Lower leg skin (tissue), 4 donors: Measurements from ENCODE around the gene GAL3ST1. TPM values are rescaled to one million over a fixed set of nuclear protein-coding genes. Genes with fewer than 3 reads are reported as not detected.
"Not testable (repeated sequence)": the region's sequence is repeated elsewhere in the genome, so short reads cannot be mapped to it uniquely, and the experiment has no call there.

Source experiments
- DNase-seq, 2 donors: peaks; one replicate each; pipeline ENCODE4 v3.0.0-alpha.2; 2019; ENCODE audit warnings: low spot score in 2 of 2
- H3K4me3 ChIP-seq: fragments of 200-600 bp; sonication (generic); 2 replicates; pipeline ENCODE4 v1.5.1; 2017; ENCODE audit warnings: mild to moderate bottlenecking, low read depth; ENCODE audit not compliant: poor library complexity, severe bottlenecking
- CTCF ChIP-seq, 3 donors: fragments of 450-650 bp; IDR thresholded peaks; one replicate each; pipeline ENCODE4 v1.5.1; 2016; ENCODE audit warnings: antibody characterized with exemption in 3 of 3, mild to moderate bottlenecking in 3 of 3, moderate library complexity in 2 of 3
- POLR2A ChIP-seq, 2 donors: fragments of 450-650 bp; IDR thresholded peaks; one replicate each; pipeline ENCODE4 v1.6.1; 2016 to 2017; ENCODE audit warnings: antibody characterized with exemption in 2 of 2, mild to moderate bottlenecking in 1 of 2, moderate library complexity in 1 of 2
- WGBS, 2 donors: methylation state at CpG; one replicate each; pipeline ENCODE4 v1.1.5; 2018; 5-methylcytosine and 5-hydroxymethylcytosine counted together
- intact Hi-C: fragments of 100-400 bp; cut with DNase I; formaldehyde crosslinking; loops from one replicate; pipeline ENCODE4 v1.15.0; 2023; ENCODE audit warnings: low total_unique reads
- total RNA-seq, 4 donors: library from RNA; depleted of rRNA; stranded (reverse); fragments of >200 nt; gene quantifications; one replicate each; pipeline ENCODE4 v1.1.0, GENCODE V29; 2016

Gene GAL3ST1
- total RNA-seq, 4 donors from 2014 or later, result 0.61 to 6.4 (median 1.9) TPM

- TF ChIP-seq CTCF (IDR thresholded peaks at IDR 0.05) (no peak), POLR2A (IDR thresholded peaks at IDR 0.05) (no peak)
- no peak for DNase-seq
- no peak overlapping the region for H3K4me3 ChIP-seq
- 0 to 57% methylated on average over 1 of the region's 1 CpG for whole genome bisulfite sequencing, 2 donors
- intact Hi-C loops, result no loop called here
These were observed 21.7 kb downstream of the GAL3ST1 start for GRCh38 chr22:30552719-30553118.

- H3K4me3 ChIP-seq, intact Hi-C loops, DNase-seq: not testable (repeated sequence)
- 94 to 96% methylated on average over 3 of the region's 3 CpGs for WGBS, 2 donors
These were observed 22.7 kb downstream of the GAL3ST1 start for GRCh38 chr22:30551813-30552212.

GRCh38 chr22:30547188-30547587, 27.3 kb downstream of the GAL3ST1 start:
- 83 to 90% methylated on average over 4 of the region's 4 CpGs for WGBS, 2 donors
- intact Hi-C loops, result no loop called here
- H3K4me3 ChIP-seq, result no peak overlapping the region
- TF ChIP-seq CTCF (IDR thresholded peaks at IDR 0.05) (no peak), POLR2A (IDR thresholded peaks at IDR 0.05) (no peak)
- DNase-seq, result no peak

- intact Hi-C loops, result no loop called here
- 63 to 76% methylated on average over 7 of the region's 7 CpGs for WGBS, 2 donors
- TF ChIP-seq POLR2A (IDR thresholded peaks at IDR 0.05), result no peak
- TF ChIP-seq CTCF (IDR thresholded peaks at IDR 0.05), result no peak
- no peak within 1 kb of the TSS for H3K4me3 ChIP-seq
- DNase-seq, result no peak
These were observed 27.8 kb downstream of the GAL3ST1 start, which contains the start of gene SEC14L6 for GRCh38 chr22:30546616-30547015. Gene SEC14L6 (minus strand): TSS chr22:30546741. CDS start chr22:30546682, 59 bp downstream.

- DNase-seq, result no peak
- no peak for TF ChIP-seq POLR2A (IDR thresholded peaks at IDR 0.05)
- WGBS, 2 donors, result 60 to 74% methylated on average over 10 to 12 of the region's 12 CpGs
- intact Hi-C loops, result no loop called here
- H3K4me3 ChIP-seq, result no peak overlapping the region
These were observed 31.7 kb downstream of the GAL3ST1 start for GRCh38 chr22:30542811-30543188.

- no peak for DNase-seq
- intact Hi-C loops, result no loop called here
- TF ChIP-seq POLR2A (IDR thresholded peaks at IDR 0.05), result no peak
- no peak for TF ChIP-seq CTCF (IDR thresholded peaks at IDR 0.05)
- WGBS, 2 donors, result 6% methylated on average over 50 to 53 of the region's 64 CpGs
- no peak overlapping the region for H3K4me3 ChIP-seq
These were observed 32.3 kb downstream of the GAL3ST1 start for GRCh38 chr22:30541961-30542810.

GRCh38 chr22:30541511-30541910, 33.0 kb downstream of the GAL3ST1 start:
- H3K4me3 ChIP-seq, DNase-seq, intact Hi-C loops: not testable (repeated sequence)
- WGBS, 2 donors, result 78 to 79% methylated on average over 3 of the region's 3 CpGs
